HG02571 (cell line): Measurements from ENCODE around the gene REV3L.
A peak's percentile ranks its signal among the peaks of the same experiment; 100 is the strongest.

Source experiments
- ATAC-seq: cut with Tn5 transposase; IDR thresholded peaks from one replicate; pipeline ENCODE4 v1.9.1; 2021; ENCODE audit warnings: mild to moderate bottlenecking, moderate library complexity; ENCODE audit not compliant: unreplicated experiment

REV3L gene

DNA sequence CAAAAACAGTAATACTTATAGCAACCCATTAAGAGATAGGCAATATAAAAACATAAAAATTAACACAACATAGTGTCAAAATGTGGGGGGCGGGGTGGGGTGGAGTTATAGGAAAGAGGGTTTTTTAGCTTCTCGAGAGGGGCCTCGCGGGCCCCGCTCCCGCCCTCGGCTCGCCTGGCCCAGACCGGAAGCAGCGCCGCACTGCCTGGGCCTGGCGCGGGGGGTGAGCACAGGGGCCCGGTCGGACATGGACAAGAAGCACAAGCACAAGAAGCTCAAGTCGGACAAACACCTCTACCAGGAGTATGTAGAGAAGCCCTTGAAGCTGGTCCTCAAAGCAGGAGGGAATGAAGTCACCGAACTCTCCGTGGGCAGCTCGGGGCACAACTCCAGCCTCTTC is 53.4 kb downstream of the REV3L start:
- ATAC-seq = no peak

- ATAC-seq = no peak
Observed at GRCh38 chr6:111428811-111429210, 54.2 kb downstream of the REV3L start.

DNA sequence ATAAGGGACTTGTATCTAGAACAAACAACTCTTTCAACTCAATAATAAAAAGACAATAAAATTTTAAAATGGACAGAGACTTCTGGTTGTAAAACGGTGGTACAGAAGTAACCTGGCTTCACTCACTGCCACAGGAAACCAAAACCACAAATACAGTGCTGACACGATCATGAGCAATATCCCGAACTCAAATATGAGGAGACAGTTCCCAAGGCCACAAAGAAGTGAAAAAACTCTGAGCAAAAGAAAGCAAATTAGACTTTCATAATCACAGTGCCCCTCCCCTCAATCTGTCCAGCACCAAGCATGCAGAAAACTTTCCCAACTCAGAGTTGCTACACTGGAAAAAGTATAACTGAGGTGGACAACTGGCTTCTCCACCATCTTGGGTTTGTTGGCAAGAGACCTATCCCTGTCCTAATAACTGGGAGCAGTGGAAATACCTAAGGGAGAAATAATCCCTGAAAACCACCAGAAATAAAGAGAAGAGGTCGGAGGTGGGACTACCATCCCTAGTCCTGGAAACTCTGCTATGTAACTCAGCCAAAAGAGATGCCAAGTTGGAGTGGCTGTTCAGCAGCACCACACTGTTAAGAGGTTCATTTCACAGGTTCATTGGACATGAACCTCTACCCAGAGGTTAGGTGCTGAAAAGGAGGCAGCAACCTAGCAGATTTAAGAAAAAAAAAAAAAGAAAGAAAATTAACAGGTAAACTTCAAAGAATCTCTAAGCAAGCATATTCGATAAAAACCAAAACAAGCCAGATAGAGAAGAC is 55.5 kb downstream of the REV3L start:
- no peak for ATAC-seq

- ATAC-seq = no peak
Observed at GRCh38 chr6:111423960-111424846, 58.8 kb downstream of the REV3L start.

- no peak for ATAC-seq
Observed at GRCh38 chr6:111423055-111423633, 59.9 kb downstream of the REV3L start.

- no peak for ATAC-seq
Observed at GRCh38 chr6:111418971-111419693, 63.9 kb downstream of the REV3L start.

DNA sequence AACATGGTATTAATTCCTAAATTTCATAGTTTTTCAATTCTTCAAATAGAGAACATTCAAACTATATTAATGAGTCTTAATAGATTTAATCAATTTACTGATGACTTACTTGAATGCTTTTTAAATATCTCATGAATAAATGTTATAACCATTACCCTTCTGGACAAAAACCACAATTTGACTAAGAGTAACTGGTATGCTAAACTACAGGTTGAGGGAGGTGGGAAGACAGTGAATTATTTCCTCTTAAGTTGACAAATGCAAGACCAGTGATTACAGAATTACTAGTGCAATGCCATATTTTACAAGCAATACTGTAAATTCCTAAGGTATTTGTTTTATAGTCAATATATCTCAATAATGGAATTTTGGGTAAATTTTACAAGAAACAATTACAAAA is 65.1 kb downstream of the REV3L start:
- no peak for ATAC-seq

DNA sequence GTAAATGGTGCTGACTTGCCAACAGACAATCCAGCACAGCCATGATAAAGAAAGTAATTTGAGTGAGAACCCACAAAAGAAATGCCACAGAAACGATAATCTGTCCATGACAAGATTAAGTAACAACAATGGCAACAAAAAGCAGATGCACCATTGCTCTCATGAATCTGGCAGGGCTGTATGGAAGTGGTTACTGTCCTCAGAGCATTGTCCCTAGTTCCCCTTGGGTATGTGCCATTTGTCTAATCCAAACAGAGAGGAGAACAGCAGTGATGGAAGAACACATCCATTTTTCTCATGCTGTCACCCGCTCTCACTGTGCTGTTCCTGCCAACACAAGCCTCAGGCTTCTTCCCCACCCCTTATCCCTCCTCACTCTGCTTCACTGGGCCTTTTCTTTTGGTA is 65.8 kb downstream of the REV3L start:
- no peak for ATAC-seq

GRCh38 chr6:111416529-111416928 is 66.5 kb downstream of the REV3L start:
- no peak for ATAC-seq

DNA sequence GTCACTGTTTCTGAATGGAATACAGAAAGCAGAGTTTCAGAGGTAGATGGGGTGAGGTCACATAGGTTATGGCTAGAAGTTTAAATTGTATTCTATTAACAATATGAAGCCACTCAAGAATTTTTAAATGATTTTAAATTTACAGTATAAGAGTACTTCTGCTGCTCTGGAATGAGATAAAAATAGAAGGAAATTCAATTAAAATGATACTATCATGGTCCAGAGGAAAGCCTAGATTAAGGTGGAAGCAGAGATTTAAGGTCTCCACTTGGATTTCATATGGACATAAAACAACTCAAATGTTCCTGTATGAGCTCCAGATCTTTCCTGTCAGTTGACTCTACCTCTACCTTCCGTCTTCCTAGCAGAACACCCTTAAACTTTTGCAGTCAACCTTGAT is 68.6 kb downstream of the REV3L start:
- ATAC-seq = no peak

DNA sequence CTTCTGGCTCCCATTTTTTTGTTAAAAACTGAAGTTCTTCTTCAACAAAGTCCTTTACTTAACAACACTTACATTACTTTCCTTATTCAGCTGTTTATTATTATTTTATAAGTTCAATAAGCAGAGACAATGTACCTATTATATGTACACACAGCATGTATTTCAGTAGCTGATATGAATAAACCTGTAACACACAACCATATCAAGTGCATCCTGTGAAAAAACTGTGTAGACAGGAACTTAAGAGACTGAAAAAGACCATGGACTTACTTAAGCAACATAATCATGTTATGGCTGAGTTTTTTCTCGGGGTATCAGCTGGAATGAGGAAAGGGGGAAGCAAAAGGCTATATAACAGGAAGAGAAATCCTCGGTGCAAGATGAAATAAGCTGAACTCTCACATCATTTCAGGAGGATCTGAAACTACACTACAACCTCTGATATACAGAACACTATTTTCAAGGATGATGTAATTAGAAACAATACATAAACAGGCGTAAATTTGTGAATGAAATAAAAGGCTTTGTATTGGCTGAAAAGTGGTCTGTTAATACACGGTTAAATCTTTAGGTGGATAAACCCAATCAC is 70.9 kb downstream of the REV3L start:
- no peak for ATAC-seq

GRCh38 chr6:111411046-111411445 is 72.0 kb downstream of the REV3L start:
- ATAC-seq = no peak

GRCh38 chr6:111410371-111410770 is 72.6 kb downstream of the REV3L start:
- ATAC-seq = no peak

GRCh38 chr6:111409430-111409829 is 73.6 kb downstream of the REV3L start:
- no peak for ATAC-seq

GRCh38 chr6:111407686-111408085 is 75.3 kb downstream of the REV3L start:
- ATAC-seq = no peak

DNA sequence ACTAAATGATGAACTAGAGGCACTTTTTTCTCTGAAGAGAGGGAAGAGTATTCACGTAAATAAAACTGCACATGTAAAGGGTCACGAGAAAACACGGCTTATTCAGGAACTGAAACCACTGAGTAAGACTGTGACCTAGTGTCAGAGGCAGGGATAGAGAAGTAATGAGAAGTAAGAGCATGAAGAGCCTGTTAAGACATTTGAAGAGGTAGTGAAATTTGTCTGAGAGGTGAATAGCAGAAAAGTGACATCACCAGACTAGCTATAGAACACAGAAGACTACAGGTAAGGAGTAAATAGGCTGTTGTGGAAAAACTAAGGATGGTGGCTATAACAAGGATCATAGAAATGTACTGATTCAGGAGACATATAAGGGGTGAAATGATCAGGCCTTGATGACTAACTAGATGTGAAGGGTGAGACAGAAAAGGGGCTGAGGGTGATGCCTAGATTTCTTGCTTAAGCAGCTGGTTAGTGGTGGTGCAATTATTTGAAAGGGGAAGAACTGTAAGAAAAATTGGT is 76.8 kb downstream of the REV3L start:
- ATAC-seq = peak; percentile 98

DNA sequence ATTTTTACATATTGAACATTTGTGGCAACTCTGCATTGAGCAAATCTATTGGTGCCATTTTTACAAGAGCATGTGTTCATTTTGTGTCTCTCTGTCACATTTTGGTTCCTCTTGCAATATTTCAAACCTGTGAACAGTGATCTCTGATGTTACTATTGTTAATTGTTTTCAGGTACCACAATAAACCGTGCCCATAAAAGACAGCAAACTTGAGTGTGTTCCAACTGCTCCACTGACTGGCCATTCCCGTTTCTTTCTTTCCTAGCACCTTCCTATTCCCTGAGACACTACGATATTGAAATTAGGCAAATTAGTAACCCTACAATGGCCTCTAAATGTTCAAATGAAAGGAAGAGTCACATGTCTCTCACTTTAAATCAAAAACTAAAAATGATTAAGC is 79.6 kb downstream of the REV3L start:
- no peak for ATAC-seq

DNA sequence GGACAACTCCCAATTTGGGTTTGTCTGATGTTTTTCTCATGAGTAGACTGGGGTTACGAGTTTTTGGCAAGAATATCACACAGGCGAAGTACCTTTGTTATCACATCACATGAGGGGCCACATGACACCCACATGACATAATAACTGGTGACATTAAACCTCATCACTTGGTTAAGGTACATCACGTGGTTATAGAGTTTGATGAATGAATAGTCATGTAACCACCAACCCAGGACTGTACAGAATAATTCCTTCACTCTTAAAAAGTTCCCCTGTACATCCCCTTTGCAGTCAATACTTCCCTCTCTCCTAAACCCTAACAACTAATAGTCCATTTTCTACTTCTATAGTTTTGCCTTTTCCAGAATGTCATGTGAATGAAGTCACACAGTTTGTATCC is 83.4 kb downstream of the REV3L start:
- no peak for ATAC-seq

GRCh38 chr6:111388681-111389080 is 94.3 kb downstream of the REV3L start:
- ATAC-seq = no peak

GRCh38 chr6:111382476-111383294 is 100.3 kb downstream of the REV3L start:
- ATAC-seq = no peak
